Testis (tissue), 2 donors: ENCODE measurements around the gene WHRN.

Experiments used
- CTCF ChIP-seq, 3 experiments: fragments of 450-650 bp in 2 of 3; fragments of 200-600 bp in 1 of 3; sonication (generic) in 1 of 3; IDR thresholded peaks; one replicate each; pipeline ENCODE4 v1.5.1; 2016 to 2019; ENCODE audit warnings: antibody characterized with exemption in 3 of 3, mild to moderate bottlenecking in 2 of 3, moderate library complexity in 1 of 3
- POLR2A ChIP-seq: fragments of 450-650 bp; IDR thresholded peaks from one replicate; pipeline ENCODE4 v1.6.1; 2017; ENCODE audit warnings: antibody characterized with exemption, mild to moderate bottlenecking, moderate library complexity

- TF ChIP-seq POLR2A (no peak), CTCF (IDR thresholded peaks at IDR 0.05) (no peak)
Measured at GRCh38 chr9:114506082-114506390, 763 bp upstream of the WHRN start.
